GM19023 (cell line): Measurements from ENCODE around the gene TRAF3.
"Not testable (repeated sequence)": the region's sequence is repeated elsewhere in the genome, so short reads cannot be mapped to it uniquely, and the experiment has no call there.

Source experiments
- ATAC-seq: cut with Tn5 transposase; IDR thresholded peaks from one replicate; pipeline ENCODE4 v1.9.1; 2021; ENCODE audit warnings: mild to moderate bottlenecking, moderate library complexity; ENCODE audit not compliant: unreplicated experiment

TRAF3 gene

DNA sequence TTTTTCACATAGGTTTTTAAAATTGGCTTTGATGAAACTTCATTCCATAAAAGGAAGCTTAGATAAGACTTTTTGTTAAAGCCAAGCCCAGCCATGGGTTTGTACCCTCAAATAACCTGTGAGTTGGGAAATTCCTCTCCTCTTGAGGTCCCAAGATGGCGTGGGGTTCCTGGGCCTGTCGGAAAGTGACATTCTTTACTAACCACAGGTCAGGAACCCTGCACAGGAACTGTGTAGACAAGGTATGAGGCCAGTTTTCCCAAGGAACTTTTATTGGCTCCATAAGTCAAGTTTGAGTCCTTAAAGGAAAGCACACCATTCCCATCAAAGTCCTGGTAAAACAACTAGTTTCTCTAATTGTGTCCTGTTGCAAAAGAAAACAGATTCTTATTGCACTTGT, 80.2 kb downstream of the TRAF3 start:
- no peak for ATAC-seq

DNA sequence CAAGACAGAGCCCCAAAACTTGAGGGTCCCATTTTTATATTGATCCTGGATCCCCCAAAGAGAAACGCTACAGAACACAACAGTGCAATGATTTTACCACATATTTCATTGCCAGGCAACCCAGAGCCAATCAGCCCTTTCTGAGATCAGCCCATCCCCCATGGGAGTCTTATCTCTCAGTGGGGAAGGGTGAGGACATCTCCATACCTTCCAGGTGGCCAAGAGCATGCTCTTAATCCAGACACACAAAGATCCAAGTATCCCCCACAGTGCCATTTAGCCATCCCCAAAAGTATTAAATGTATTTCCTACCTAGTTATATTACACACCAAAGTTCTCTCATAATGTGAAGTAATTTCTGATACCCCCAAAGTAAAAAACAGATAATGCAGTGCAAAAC, 82.7 kb downstream of the TRAF3 start:
- ATAC-seq: no peak

DNA sequence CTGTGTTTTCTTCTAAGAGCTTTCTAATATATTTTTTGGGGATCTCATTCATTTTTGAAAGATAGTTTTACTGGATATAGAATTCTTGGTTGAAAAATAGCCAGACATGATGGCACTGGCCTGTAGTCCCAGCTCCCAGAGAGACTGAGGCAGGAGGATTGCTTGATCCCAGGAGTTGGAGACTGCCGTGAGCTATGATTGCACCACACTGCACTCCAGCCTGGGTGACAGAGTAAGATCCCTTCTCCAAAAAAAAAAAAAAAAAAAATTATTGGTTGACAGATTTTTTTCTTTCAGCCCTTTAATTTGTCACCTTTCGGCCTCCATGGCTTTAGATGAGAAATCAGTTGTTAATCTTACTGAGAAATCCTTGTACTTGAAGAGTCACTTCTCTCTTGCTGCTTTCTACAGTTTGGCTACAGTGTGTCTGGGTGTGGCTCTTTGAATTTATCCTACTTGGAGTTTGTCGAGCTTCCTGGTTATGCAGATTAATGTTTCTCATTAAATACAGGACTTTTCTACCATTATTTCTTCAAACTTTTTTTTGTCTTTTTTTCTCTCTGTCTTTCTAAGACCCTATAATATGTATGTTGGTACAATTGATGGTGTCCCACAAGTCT, 85.0 kb downstream of the TRAF3 start:
- no peak for ATAC-seq

DNA sequence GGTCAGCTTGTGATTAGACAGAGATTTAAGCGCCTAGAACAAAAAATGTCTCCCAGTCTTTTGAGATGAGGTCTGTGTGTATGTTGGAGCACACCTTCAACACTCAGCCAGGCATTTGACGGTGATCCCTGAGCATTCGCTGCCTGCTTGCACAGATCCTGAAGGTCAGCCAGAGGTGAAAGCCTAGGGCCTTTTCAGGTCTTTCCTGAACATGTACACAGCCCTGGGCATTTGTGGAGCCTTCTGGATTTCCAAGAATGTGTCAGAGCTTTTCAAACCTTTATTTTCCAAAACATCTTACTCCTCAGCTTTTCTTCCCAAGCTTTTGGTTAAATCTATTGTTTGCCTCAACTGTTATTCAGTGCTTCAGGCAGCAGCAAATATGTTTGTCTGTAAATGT, 86.1 kb downstream of the TRAF3 start:
- ATAC-seq: no peak

DNA sequence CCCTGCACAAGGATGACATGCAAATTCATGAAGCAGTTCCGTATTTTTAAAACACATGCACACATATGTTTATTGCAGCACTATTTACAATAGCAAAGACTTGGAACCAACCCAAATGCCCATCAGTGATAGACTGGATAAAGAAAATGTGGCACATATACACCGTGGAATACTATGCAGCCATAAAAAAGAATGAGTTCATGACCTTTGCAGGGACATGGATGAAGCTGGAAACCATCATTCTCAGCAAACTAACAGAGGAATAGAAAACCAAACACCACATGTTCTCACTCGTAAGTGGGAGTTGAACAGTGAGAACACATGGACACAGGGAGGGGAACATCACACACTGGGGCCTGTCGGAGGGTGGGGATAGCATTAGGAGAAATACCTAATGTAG, 88.7 kb downstream of the TRAF3 start:
- not testable (repeated sequence) for ATAC-seq

DNA sequence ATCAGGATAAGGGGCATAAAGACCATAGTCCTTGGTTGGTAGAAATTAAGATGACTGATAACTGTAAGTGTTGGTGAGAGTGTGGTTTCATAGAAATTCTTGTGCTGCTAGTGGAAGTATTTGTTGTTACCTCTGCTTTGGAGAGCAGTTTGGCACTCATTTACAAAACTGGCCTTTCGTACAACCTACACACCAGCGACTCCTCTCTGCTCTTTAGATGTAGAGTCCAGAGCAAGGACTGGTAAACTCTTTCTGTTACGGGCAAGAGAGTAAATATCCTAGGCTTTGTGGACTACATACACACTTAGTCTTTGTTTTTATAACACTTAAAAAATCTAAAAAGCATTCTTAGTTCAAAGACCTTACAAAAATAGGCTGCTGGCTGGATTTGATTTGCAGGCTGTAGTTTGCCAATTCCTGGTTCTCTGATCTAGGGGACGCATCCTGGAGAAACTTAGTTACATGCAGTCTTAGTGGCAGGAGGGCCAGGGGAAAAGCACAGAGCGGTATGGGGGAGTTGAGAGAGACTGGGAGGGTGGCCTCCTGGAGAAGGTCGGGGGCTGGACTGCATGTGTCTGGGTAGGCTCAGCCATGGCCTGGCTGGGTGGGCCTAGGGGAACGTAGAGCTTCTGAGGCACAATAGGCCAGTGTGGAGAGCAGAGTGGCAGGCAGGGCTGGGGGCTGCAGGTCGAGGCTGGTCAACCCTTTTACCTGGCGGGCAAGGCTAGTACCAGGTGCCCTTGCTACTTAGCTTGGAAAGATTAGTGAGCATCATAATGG, 89.9 kb downstream of the TRAF3 start:
- ATAC-seq: no peak

DNA sequence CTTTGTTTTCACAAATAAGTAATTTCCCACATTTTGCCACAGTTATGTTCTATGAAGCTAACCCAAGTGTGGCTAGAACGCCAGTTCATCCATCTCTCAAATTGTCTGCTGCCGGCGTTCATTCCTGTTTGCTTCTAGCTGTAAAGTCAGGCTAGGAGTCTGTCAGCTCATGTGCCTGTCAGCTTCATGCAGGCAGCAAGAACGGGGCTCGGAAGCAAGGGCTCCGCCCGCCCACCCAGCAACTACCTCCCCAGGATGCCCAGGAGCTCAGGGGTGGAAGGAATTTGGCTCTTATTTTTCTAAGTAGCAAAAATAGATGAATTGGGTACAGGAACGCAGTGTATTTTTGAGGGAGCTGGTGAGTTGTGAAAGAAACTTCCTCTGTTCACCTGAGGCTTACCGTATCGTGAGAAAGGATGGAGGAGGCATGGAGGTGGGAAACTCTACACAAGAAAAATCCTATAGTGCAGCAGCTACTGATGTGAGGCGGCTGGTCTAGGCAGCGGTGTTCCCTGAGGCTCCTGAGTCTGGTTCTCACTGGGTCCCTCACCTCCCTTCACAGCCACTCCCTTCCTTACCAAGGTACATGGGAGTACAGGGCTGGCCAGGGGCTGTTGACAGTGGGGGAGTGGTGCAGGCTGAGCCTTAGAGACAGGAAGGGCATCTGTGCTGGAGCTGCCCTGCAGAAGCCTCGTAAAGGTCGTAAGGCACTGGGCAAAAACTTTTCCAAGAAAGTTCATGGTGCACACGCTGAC, 90.8 kb downstream of the TRAF3 start:
- ATAC-seq: no peak

DNA sequence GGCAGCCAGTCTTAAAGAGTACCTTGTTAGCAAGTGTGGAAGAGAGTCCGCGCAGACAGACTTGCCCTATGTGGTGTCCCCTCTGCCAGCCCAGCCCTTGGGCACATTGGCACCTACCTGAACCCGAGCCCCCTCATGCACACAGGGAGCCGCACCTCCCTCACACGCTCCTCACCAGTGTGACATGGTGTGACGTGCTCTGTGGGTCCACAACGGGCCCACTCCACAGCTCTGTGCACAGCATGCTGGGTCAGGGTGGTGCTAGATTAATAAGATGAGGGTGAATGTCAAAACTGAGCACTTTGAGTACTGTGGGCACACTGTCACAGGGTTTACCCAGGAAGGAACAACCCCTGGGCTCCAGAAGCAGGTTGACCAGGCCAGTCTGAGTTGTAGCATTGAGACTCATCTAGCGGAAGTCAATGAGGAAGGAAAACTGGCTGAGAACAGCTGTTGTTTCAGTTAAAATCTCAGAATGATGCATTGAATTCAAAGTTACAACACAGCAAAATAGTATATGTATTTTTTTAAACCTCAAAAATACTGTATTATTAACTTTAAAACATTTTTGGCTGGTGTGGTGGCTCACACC, 91.8 kb downstream of the TRAF3 start:
- no peak for ATAC-seq

DNA sequence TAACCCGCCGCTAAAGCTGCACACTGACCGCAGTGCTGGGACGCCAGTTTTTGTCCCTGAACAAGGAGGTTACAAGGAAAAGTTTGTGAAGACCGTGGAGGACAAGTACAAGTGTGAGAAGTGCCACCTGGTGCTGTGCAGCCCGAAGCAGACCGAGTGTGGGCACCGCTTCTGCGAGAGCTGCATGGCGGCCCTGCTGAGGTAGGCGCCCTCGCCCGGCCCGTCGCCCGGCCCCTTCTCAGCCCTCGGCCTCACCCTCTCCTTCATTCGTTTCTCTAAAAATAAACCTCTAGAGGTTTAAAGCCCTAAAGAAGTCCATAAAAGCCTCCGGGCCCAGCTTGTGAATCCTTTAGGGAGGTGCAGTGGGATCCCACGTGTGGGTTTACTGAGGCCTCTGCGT, 93.0 kb downstream of the TRAF3 start:
- ATAC-seq: no peak

DNA sequence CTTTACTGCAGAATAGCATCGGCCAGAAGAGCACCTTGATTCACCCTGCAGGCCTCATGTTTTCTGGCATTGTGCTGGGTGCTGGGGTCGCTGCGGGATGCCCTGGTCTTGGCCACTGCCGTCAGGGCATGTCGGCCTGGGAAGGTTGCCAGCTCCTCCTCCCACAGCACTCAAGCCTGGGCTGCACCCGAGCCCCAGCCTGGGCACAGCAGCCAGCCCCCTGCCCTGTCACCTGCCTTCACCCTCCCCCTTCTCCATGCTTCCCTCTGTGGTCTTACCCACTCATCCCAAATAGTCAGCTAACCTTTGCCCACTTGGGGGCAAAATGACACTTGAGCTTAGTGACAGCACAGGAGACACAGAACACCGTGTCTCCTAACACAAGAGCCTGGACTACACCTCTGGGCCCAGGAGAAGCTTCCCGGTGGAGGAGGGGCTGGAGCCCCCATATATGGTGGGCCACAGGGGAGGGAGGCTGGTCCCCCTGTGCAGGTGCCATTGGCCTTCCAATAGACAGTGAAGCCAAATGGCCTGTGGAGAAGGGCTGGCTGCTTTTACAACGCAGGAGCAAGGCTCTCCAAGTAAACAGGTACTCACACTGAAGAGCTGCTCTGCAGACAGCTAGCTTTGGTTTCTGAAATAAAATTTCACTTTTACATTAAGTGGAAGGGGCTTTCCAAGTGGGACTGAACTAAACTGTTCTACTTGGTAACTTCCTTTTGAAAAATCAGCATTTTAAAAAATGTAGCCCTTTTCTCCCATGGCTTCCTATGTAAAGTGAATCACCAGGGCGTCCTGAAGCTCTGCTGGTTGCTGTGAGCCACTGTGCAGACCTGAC, 94.0 kb downstream of the TRAF3 start:
- no peak for ATAC-seq

DNA sequence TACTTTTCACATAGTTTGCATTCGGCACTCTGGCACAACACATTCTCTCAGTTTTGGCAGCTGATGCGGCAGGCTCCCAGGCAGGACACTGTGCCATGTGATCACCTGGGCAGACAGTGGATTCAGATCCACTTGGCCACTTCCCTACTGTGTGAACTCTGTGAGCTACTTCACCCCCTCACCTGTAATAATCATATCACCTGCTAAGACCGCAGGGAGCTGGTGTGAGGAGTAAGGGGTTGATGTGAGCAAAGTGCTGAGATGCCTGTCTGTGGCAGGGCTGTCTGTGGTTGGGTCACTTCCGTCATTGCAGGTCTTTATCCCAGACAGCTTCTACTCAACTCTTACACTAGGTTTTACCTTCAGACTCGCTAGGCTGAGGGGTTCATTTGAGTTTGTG, 94.8 kb downstream of the TRAF3 start:
- ATAC-seq: no peak

DNA sequence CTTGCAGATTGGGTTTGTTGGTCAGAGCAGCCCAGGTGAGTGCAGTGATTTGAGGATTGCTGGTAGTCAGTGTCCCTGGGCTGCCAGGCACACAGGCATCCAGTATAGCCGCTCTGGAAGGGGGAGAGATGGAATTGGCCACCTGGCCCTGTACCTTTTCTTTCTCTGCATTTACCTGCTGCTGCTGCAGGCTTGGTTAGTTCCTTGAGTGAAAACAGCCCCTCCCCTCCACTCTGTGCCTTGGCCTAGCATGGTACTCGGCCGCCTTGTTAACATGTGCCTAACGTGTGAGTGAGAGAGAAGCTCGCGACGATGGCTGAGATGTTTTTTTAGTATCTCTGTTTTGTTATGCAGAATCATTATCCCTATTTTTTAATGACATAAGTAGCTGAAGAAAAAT, 95.9 kb downstream of the TRAF3 start:
- no peak for ATAC-seq

DNA sequence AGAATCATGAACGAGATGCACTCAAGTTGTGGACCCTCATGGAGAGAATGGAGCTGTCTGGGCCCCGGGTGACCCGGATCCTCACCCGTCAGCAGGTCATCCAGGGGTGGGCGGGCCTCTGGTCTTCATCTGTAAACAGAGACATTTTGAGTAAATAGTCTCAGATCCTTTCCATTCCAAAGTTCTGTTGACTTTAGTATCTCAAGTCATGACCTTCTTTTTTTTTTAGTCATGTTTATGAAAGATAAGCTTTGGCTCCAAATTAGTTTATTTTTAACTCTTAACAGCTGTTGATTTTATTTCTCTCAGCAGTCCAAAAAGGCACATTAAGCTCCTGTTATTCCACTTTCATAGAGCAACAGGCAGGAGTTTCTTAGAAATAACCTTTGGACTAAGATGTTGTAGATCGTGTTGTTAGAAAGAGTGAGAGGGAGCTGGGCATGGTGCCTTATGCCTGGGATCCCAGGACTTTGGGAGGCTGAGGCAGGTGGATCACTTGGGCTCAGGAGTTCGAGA, 96.4 kb downstream of the TRAF3 start:
- no peak for ATAC-seq

DNA sequence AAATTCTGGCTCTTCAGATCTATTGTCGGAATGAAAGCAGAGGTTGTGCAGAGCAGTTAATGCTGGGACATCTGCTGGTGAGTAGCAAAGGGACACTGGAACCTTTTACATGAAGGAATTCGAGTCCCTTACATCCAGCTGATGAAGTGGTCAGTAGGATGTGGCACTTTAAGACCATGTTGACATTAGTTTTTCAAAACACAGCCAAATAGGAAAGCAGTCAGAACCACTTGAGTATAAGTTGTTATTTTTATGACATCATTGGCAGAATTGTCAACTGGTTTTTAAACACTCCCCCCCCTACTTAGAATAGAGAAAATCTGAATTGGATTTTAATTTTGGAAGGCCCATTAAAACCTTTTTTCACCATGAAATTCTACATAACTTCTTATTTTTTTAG, 98.4 kb downstream of the TRAF3 start:
- ATAC-seq: no peak

DNA sequence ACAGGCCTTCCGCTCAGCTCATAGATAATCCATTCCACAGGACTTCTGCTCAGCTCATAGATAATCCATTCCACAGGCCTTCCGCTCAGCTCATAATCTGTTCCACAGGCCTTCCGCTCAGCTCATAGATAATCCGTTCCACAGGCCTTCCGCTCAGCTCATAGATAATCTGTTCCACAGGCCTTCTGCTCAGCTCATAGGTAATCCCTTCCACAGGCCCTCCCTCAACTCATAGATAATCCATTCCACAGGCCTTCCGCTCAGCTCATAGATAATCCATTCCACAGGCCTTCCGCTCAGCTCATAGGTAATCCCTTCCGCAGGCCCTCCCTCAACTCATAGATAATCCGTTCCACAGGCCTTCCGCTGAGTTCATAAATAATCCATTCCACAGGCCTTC, 100.3 kb downstream of the TRAF3 start:
- not testable (repeated sequence) for ATAC-seq

DNA sequence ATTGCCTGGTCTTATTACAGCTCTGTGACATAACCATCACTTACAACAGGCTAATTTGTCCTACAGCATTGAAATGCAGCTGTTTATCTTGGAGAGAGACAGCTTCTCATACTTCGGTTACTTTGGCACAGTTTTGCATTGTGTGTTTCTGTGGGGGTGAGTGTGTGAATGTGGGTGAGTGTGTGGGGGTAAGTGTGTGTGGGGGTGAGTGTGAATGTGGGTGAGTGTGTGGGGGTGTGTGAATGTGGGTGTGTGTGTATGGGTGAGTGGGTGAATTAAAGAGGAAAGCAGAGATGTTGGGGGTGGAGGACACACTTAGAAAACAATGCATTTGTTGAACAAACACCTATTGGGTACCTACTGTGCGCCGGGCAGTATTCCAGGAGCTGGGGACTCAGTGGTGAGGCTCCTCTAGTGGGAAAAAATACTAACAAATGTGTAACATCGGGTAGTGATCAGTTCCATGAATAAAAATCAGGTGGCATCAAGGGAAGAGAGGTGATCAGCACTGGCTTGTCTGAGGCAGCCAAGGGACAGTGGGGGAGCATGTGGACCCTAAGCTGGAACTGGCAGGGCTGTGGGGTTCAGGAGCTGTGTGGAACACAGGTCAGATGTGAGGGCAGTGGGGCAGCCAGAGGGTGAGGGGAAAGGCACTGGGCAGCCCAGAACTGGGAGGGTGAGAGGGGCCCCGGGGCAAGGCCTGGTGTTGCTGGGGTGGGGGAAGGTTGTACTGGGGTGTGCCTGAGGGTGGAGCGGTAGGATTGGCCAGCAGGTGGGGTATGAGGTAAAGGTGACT, 101.1 kb downstream of the TRAF3 start:
- ATAC-seq: no peak

DNA sequence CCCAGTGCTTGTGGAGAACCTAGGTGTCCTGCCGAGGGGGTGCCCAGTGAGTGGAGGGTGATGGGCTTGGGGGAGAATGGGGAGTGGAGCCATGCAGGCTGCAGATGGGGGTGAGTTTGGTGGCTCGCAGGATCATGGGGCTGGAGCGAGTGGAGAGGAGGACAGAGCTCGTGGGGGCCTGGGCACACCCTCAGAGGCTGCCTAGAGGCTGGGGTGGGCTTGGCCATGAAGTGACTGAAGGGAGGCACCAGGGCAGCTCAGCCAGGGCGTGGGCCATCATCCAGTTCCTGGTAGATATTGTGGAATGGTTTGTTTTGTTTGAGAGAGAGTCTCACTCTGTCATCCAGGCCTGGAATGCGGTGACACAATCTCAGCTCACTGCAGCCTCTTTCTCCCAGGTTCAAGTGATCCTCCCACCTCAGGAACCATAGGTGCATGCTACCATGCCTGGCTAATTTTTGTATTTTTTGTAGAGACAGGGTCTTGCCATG, 101.8 kb downstream of the TRAF3 start:
- no peak for ATAC-seq

DNA sequence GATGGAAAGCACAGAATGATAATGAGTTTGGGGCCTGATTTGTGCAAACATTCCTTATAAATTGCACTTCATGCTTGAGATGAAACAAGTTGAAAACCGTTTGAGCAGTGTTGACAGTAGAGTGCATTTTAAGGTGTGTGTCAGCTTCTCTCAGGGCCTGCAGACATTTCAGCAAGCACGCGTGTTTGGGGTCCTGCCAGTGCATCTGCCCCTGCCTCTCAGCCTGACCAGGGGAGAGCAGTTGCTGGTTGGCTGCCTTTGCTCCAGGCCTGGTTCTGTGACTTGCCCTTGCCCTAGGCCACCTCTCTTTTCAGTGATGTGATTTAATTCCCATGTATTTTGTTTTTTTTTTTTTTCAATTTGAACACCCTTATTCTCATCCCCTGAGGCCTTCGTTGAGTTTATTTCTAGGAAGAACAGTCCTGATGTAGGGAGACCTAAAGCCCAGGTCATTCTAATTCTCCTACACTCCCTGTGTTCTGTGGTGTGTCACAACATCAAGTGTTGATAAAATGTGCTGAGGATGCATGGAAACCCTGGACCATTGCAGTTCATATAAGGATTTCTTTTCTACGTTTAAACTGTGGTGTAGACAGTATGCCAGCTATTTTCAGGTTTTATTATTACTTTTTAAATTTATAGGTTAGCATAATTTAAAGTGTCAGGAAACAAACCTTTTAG, 105.1 kb downstream of the TRAF3 start:
- no peak for ATAC-seq

DNA sequence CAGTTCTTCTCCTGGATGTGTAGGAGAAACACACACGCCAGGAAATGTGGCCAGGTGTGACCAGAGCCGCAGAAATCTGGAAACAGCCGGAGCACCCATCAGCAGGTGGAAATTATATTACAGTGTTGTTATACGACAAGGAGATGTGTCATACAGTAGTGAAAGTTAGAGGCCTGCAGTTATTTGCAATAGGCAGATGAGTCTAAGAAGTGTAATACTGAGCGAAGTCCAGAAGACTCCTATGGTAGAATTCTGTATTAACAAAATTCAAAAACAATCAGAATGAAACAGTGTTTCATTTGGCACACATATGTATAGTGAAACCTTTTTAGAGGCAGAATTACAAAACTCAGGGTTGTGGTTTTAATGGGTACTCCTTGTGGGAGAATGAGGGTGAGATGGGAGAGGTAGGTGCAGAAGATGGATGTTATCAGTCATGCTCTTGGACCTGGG, 105.9 kb downstream of the TRAF3 start:
- ATAC-seq: no peak
